Breast epithelium (tissue), 4 donors: ENCODE measurements around the gene ZMAT5. TPM values are rescaled to one million over a fixed set of nuclear protein-coding genes. Genes with fewer than 3 reads are reported as not detected.

Experiments
- DNase-seq, 2 donors: peaks; one replicate each; pipeline ENCODE4 v3.0.0-alpha.2; 2019; ENCODE audit warnings: low spot score in 2 of 2
- H3K27ac ChIP-seq, 2 donors: fragments of 200-600 bp; sonication (generic) in 1 of 2; one replicate each; pipeline ENCODE4 v1.5.1; 2016 to 2019; ENCODE audit warnings: mild to moderate bottlenecking in 1 of 2
- H3K27me3 ChIP-seq, 2 donors: fragments of 200-600 bp; sonication (generic) in 1 of 2; one replicate each; pipeline versions ENCODE4 v1.5.1 to v1.6.0; 2017 to 2019; ENCODE audit warnings: control low read depth in 1 of 2, mild to moderate bottlenecking in 1 of 2
- H3K36me3 ChIP-seq: fragments of 200-600 bp; one replicate; pipeline ENCODE4 v1.5.1; 2019
- H3K4me1 ChIP-seq, 2 donors: fragments of 200-600 bp; sonication (generic); one replicate each; pipeline ENCODE4 v1.5.1; 2016 to 2019; ENCODE audit warnings: control low read depth in 1 of 2
- H3K4me3 ChIP-seq, 3 donors: fragments of 200-600 bp; sonication (generic); 1 replicate in 2 of 3; 2 replicates in 1 of 3; pipeline ENCODE4 v1.5.1; 2016 to 2019; ENCODE audit warnings: mild to moderate bottlenecking in 3 of 3, moderate library complexity in 2 of 3
- H3K9me3 ChIP-seq, 2 donors: fragments of 200-600 bp; sonication (generic) in 1 of 2; one replicate each; pipeline ENCODE4 v1.5.1; 2016 to 2019; ENCODE audit warnings: control low read depth in 1 of 2
- POLR2A ChIP-seq: fragments of 450-650 bp; IDR thresholded peaks from one replicate; pipeline ENCODE4 v1.6.1; 2016; ENCODE audit warnings: antibody characterized with exemption, mild to moderate bottlenecking, moderate library complexity
- POLR2AphosphoS5 ChIP-seq, 3 donors: sonication (generic); formaldehyde crosslinking; IDR thresholded peaks; one replicate each; pipeline ENCODE4 v1.6.1; 2017; ENCODE audit warnings: antibody characterized with exemption in 3 of 3
- intact Hi-C: fragments of 100-400 bp; cut with DNase I; formaldehyde crosslinking; loops from one replicate; pipeline ENCODE4 v1.15.1; 2023; ENCODE audit warnings: low total_unique reads
- total RNA-seq, 3 donors: library from RNA; depleted of rRNA; stranded (reverse); fragments of >200 nt; gene quantifications; one replicate each; pipeline ENCODE4 v1.1.0, GENCODE V29; 2016
- TF ChIP-seq, protein P1 (sequence below), 3 donors: fragments of 450-650 bp; IDR thresholded peaks; one replicate each; pipeline ENCODE4 v1.5.1; 2016 to 2017; ENCODE audit warnings: antibody characterized with exemption in 3 of 3, mild to moderate bottlenecking in 3 of 3, moderate library complexity in 3 of 3

The ZMAT5 gene
- total RNA-seq, 3 donors from 2014 or later = 22.5 to 26.2 (median 23.0) TPM

DNA sequence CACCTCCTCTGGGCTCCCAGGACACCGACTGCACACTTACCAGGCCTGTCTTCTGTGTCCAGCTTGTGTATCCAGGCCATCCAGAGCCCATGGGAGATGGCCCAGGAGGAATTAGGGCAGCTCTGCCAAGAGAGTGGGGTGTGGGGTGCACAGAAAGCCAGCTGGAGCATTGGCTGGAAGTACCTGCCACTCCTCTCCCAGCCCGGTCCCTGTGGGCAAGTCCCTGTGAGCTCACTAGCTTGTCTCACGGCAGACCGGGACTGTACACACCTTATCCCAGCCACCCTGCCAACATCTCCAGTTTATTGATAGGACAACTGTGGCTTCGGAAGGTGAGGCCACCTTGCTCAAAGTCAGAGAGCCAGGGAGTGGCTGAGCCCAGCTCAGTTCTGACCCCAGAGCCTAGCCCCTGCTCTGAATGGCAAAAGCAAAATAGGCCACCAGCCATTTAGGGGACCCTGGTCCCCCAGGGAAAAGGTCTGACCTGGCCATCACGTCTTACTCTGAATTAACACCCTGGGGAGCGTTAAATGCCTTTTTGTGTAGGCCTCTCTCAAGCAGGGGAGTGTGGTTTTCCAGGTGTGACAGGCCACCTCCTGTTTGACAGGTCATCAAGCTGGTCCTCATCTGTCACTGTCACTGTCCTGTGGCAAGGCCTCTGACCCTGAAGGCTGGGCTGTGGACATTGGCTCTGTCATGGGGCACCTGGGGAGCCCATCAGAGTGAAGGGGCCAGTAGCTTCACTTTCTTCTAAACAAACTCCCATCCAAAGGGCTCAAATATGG is 15.4 kb upstream of the ZMAT5 start:
- Histone ChIP-seq H3K27me3 (no peaks in the 10 kb centered on the region), H3K27ac (peak overlapping the region; percentile 74 to 77), H3K36me3 (no peaks in the 10 kb centered on the region), H3K4me3 (no peak overlapping the region), H3K4me1 (peaks cover 7 to 21% of the 10 kb centered on the region in 2 donors), H3K9me3 (no peaks in the 10 kb centered on the region)
- intact Hi-C loops = loop anchor here (5.0 kb wide), 1 partner anchor 790 kb away; no protein-coding TSS in a partner anchor
- TF ChIP-seq POLR2A (no peak), POLR2AphosphoS5 (IDR thresholded peaks at IDR 0.05) (no peak)
- TF ChIP-seq, protein P1, sequence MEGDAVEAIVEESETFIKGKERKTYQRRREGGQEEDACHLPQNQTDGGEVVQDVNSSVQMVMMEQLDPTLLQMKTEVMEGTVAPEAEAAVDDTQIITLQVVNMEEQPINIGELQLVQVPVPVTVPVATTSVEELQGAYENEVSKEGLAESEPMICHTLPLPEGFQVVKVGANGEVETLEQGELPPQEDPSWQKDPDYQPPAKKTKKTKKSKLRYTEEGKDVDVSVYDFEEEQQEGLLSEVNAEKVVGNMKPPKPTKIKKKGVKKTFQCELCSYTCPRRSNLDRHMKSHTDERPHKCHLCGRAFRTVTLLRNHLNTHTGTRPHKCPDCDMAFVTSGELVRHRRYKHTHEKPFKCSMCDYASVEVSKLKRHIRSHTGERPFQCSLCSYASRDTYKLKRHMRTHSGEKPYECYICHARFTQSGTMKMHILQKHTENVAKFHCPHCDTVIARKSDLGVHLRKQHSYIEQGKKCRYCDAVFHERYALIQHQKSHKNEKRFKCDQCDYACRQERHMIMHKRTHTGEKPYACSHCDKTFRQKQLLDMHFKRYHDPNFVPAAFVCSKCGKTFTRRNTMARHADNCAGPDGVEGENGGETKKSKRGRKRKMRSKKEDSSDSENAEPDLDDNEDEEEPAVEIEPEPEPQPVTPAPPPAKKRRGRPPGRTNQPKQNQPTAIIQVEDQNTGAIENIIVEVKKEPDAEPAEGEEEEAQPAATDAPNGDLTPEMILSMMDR (IDR thresholded peaks at IDR 0.05) = no peak
- peak; percentile 59 to 61 for DNase-seq

DNA sequence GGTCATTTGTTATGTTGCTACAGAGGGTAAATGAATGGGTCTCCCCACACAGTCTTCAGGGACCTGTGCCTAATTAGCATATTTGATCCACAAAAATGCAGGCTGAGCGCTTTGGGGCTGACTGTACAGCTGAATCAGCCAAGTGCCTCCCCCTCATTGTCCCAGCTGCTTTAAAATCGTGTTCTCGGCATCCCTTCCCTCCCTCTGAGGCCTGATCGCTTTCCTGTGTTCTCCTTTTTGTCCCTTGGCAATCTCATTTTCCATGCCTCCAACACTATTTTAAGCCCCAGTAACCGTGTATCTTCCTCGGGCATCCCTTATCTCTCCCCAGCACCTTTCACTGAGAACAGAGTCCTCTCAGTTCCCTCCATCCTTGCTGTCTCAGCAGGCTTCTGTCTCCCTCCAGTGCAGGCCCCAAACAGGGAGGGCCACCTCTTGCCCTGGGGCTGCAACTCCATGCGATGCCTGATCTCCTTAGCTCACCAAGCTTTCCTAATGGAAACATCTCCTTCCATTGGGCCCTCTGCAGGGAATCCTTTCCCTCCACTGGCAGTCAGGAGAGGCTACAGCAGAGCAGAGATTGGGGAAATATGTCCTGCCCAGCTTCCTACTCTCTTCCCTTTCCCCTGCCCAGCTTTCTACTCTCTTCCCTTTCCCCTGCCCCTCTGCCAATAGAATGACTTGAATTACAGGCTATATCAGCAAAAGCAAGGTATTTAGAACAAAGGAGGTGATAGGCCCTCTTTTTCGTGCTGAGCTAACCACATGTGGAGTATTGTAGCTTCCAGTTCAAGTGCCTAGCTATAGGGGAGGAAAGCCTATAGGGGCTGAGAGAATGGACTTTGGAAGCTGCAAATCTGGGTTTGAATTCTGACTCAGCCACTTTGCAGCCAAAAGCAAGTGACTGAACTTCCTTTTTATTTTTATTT is 14.2 kb upstream of the ZMAT5 start:
- Histone ChIP-seq H3K36me3 (no peaks in the 10 kb centered on the region), H3K4me1 (peaks cover 7 to 21% of the 10 kb centered on the region in 2 donors), H3K27me3 (no peaks in the 10 kb centered on the region), H3K4me3 (no peak overlapping the region), H3K27ac (peak overlapping the region; percentile 57 to 77), H3K9me3 (no peaks in the 10 kb centered on the region)
- TF ChIP-seq, protein P1 (IDR thresholded peaks at IDR 0.05) = no peak
- TF ChIP-seq POLR2AphosphoS5 (IDR thresholded peaks at IDR 0.05) (no peak), POLR2A (no peak)
- intact Hi-C loops = loop anchor here (5.0 kb wide), 1 partner anchor 789 kb away; no protein-coding TSS in a partner anchor
- DNase-seq = no peak

DNA sequence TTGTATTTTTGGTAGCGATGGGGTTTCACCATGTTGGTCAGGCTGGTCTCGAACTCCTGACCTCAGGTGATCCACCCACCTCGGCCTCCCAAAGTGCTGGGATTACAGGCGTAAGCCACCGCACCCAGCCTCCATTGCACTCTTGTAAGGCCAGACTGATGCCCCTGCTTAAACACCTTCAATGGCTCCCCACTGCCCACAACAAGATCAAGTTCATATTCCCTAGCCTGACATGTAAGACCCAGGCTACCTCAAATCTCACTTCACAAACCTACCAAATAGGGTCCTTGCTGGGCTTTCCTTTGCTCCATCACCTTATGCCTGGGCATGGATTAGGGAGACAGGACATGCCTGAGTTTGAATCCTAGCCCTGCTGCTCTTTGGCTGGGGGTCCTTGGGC is 13.4 kb upstream of the ZMAT5 start:
- Histone ChIP-seq H3K36me3 (no peaks in the 10 kb centered on the region), H3K27me3 (no peaks in the 10 kb centered on the region), H3K4me3 (no peak overlapping the region), H3K4me1 (peaks cover 7 to 21% of the 10 kb centered on the region in 2 donors), H3K27ac (peak overlapping the region; percentile 36 to 57), H3K9me3 (no peaks in the 10 kb centered on the region)
- intact Hi-C loops = loop anchor here (5.0 kb wide), 1 partner anchor 788 kb away; no protein-coding TSS in a partner anchor
- no peak for DNase-seq
- TF ChIP-seq, protein P1 (IDR thresholded peaks at IDR 0.05) = no peak
- TF ChIP-seq POLR2AphosphoS5 (IDR thresholded peaks at IDR 0.05) = no peak
- TF ChIP-seq POLR2A = no peak

DNA sequence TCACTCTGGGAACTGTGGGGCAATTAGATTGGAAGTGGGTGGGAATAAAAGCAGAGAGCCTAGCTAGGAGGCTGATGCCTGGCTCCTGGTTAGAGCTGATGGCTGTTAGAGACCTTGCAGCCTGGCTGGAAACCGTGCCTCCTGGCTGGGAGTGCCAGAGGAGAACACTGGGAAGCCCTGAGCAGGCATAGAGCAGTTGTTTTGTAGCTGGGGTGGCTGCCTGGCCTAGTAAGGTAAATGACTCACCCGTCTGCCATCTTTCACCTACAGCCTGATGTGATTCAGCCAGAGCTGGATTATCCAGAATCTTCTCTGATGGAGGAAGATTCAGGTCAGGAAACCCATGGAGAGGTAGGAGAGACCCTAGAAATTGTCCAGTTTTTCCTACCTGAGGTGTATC is 6.4 kb upstream of the ZMAT5 start:
- no peak overlapping the region for H3K4me3 ChIP-seq
- H3K27ac ChIP-seq = no peak overlapping the region
- DNase-seq = no peak
- no peaks in the 10 kb centered on the region for H3K9me3 ChIP-seq
- no peaks in the 10 kb centered on the region for H3K36me3 ChIP-seq
- intact Hi-C loops = no loop called here
- H3K4me1 ChIP-seq = peaks cover 3 to 5% of the 10 kb centered on the region in 2 donors
- no peak for TF ChIP-seq POLR2A
- no peak for TF ChIP-seq POLR2AphosphoS5 (IDR thresholded peaks at IDR 0.05)
- TF ChIP-seq, protein P1 (IDR thresholded peaks at IDR 0.05) = no peak
- H3K27me3 ChIP-seq = no peaks in the 10 kb centered on the region
